Transverse colon (tissue), 4 donors: ENCODE data around the gene ARID4A. TPM values are rescaled to one million over a fixed set of nuclear protein-coding genes. Genes with fewer than 3 reads are reported as not detected.

Experiments used
- DNase-seq: peaks from one replicate; pipeline ENCODE4 v3.0.0-alpha.2; 2019
- H3K27ac ChIP-seq, 4 donors: fragments of 200-600 bp; sonication (generic); 2 replicates each; pipeline ENCODE4 v1.5.1; 2016 to 2018; ENCODE audit warnings: inconsistent platforms in 4 of 4
- H3K27me3 ChIP-seq: fragments of 200-600 bp; sonication (generic); 2 replicates; pipeline ENCODE4 v1.5.1; 2017; ENCODE audit warnings: inconsistent platforms
- H3K36me3 ChIP-seq, 4 donors: fragments of 200-600 bp; sonication (generic); 2 replicates each; pipeline ENCODE4 v1.5.1; 2017 to 2019; ENCODE audit warnings: inconsistent platforms in 4 of 4
- H3K4me1 ChIP-seq, 4 donors: fragments of 200-600 bp; sonication (generic); 2 replicates each; pipeline ENCODE4 v1.5.1; 2017 to 2020; ENCODE audit warnings: inconsistent platforms in 4 of 4
- H3K4me3 ChIP-seq, 4 donors: fragments of 200-600 bp; sonication (generic); 1 replicate in 1 of 4; 2 replicates in 3 of 4; pipeline versions ENCODE4 v1.5.1 to v1.6.1; 2017 to 2019; ENCODE audit warnings: inconsistent platforms in 4 of 4
- H3K9me3 ChIP-seq, 2 donors: fragments of 200-600 bp; sonication (generic); 2 replicates each; pipeline ENCODE4 v1.5.1; 2017 to 2019; ENCODE audit warnings: inconsistent platforms in 2 of 2
- EP300 ChIP-seq: sonication (generic); formaldehyde crosslinking; IDR thresholded peaks from one replicate; pipeline ENCODE4 v1.6.1; 2017; ENCODE audit warnings: antibody characterized with exemption, low read depth
- POLR2A ChIP-seq: fragments of 450-650 bp; IDR thresholded peaks from one replicate; pipeline ENCODE4 v1.6.1; 2016; ENCODE audit warnings: antibody characterized with exemption, mild to moderate bottlenecking, moderate library complexity
- POLR2AphosphoS5 ChIP-seq, 3 donors: sonication (generic); formaldehyde crosslinking; IDR thresholded peaks; one replicate each; pipeline ENCODE4 v1.6.1; 2016; ENCODE audit warnings: antibody characterized with exemption in 3 of 3
- WGBS, 2 donors: methylation state at CpG; one replicate each; pipeline ENCODE4 v1.1.5; 2018; ENCODE audit warnings: low coverage in 1 of 2; 5-methylcytosine and 5-hydroxymethylcytosine counted together
- in situ Hi-C, 4 donors: fragments of 200-750 bp; cut with MboI; loops; one replicate each; pipeline versions ENCODE4 v1.15.0 to v1.15.1; 2017; ENCODE audit warnings: low sequenced_read_pairs in 3 of 4, low pct_ligation_motif_present in 1 of 4, low pct_unique_long_range_greater_than_20kb in 1 of 4
- intact Hi-C: fragments of 100-400 bp; cut with DNase I; formaldehyde crosslinking; loops from one replicate; pipeline ENCODE4 v1.15.1; 2023; ENCODE audit warnings: low total_unique reads
- total RNA-seq, 4 donors: library from RNA; depleted of rRNA; stranded (reverse); fragments of >200 nt; gene quantifications; one replicate each; pipeline ENCODE4 v1.1.0, GENCODE V29; 2016
- TF ChIP-seq, protein P1 (sequence below), 5 experiments: fragments of 200-600 bp in 3 of 5; fragments of 450-650 bp in 2 of 5; sonication (generic) in 3 of 5; IDR thresholded peaks; 1 replicate in 2 of 5; 2 replicates in 3 of 5; pipeline ENCODE4 v1.5.1; 2016 to 2017; ENCODE audit warnings: antibody characterized with exemption in 5 of 5, inconsistent platforms in 3 of 5, mild to moderate bottlenecking in 2 of 5, moderate library complexity in 1 of 5

ARID4A gene
- total RNA-seq, 4 donors from 2014 or later, result 20.6 to 46.4 (median 22.6) TPM

- Histone ChIP-seq H3K36me3 (peaks cover 0 to 35% (median 9%) of the 10 kb centered on the region in 4 donors), H3K27me3 (no peaks in the 10 kb centered on the region), H3K4me3 (no peak overlapping the region), H3K4me1 (no peaks in the 10 kb centered on the region), H3K9me3 (no peaks in the 10 kb centered on the region), H3K27ac (no peak overlapping the region)
- intact Hi-C loops (no loop called here), in situ Hi-C loops (no loop called here)
- TF ChIP-seq POLR2AphosphoS5 (IDR thresholded peaks at IDR 0.05) (no peak), EP300 (no peak), POLR2A (no peak)
- TF ChIP-seq, protein P1, sequence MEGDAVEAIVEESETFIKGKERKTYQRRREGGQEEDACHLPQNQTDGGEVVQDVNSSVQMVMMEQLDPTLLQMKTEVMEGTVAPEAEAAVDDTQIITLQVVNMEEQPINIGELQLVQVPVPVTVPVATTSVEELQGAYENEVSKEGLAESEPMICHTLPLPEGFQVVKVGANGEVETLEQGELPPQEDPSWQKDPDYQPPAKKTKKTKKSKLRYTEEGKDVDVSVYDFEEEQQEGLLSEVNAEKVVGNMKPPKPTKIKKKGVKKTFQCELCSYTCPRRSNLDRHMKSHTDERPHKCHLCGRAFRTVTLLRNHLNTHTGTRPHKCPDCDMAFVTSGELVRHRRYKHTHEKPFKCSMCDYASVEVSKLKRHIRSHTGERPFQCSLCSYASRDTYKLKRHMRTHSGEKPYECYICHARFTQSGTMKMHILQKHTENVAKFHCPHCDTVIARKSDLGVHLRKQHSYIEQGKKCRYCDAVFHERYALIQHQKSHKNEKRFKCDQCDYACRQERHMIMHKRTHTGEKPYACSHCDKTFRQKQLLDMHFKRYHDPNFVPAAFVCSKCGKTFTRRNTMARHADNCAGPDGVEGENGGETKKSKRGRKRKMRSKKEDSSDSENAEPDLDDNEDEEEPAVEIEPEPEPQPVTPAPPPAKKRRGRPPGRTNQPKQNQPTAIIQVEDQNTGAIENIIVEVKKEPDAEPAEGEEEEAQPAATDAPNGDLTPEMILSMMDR (IDR thresholded peaks at IDR 0.05), result no peak
- DNase-seq, result no peak
Measured at GRCh38 chr14:58376791-58377190, 78.4 kb downstream of the ARID4A start.

- Histone ChIP-seq H3K27me3 (no peaks in the 10 kb centered on the region), H3K4me1 (peaks cover 0 to 6% (median 4%) of the 10 kb centered on the region in 4 donors), H3K27ac (no peak overlapping the region), H3K36me3 (no peaks in the 10 kb centered on the region), H3K9me3 (no peaks in the 10 kb centered on the region), H3K4me3 (no peak overlapping the region)
- in situ Hi-C loops (no loop called here), intact Hi-C loops (no loop called here)
- no peak for TF ChIP-seq POLR2AphosphoS5 (IDR thresholded peaks at IDR 0.05)
- TF ChIP-seq, protein P1 (IDR thresholded peaks at IDR 0.05), result no peak
- no peak for TF ChIP-seq EP300
- TF ChIP-seq POLR2A, result no peak
- no peak for DNase-seq
- 78 to 83% methylated on average over 2 of the region's 2 CpGs for WGBS, 2 donors
Measured at GRCh38 chr14:58390830-58391229, 92.5 kb downstream of the ARID4A start.

GRCh38 chr14:58395562-58395811 is 97.1 kb downstream of the ARID4A start:
- in situ Hi-C loops (no loop called here), intact Hi-C loops (no loop called here)

DNA sequence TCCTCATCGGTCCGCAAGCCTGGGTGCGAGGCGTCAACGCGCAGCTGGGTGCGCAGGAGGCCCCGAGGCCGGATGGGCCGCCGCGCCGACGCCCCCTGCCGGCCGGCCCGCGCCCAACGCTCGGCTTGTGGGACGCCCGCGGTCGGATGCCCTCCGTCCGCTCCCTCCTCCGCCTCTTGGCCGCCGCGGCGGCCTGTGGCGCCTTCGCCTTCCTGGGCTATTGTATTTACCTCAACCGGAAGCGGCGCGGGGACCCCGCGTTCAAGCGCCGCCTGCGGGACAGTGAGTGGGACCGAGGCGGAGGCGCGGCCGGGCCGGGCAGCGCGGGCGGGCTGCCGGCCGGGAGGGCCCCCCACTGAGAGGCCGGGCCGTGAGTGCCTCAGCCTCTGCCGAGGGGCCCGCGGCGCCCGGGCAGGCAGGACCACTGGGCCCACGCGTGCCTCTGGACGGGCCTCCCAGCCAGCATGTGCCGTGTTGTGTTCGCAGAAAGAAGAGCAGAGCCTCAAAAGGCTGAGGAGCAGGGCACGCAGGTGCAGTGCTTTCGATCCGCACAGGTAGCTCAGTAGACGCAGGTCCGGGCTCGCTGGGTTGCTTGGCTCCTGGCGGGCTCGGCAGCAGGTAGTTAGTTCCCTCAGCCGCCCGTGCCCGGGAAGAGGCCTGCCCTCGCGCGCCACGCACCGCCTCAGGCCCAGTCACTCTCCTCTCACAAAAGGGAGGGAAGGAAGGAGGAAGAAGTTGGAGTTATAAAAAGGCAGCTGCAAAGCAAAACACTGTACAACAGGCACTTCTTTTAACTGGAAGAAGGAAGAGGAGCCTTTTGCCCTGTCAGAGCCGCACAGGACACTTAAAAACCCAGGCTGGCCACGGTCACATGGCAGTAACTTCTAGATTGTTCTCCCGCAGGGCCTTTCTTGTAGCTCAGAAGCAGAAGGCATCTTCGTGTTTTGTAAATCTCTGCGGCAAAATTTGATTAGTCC is 97.7 kb downstream of the ARID4A start, which contains the start of gene TOMM20L:
TSS of gene TOMM20L (plus strand) at position 119 of the 977 bp plus-strand sequence. CDS start at position 147, 28 bp downstream.
- Histone ChIP-seq H3K4me1 (peaks cover 0 to 15% (median 4%) of the 10 kb centered on the region in 4 donors), H3K9me3 (no peaks in the 10 kb centered on the region), H3K36me3 (no peaks in the 10 kb centered on the region), H3K4me3 (peak within 1 kb of the TSS; percentile 30 to 70 (median 59)), H3K27me3 (no peaks in the 10 kb centered on the region), H3K27ac (peak within 1 kb of the TSS; percentile 80 to 88 (median 86))
- TF ChIP-seq POLR2A (peak; percentile 47), EP300 (no peak), POLR2AphosphoS5 (IDR thresholded peaks at IDR 0.05) (no peak)
- TF ChIP-seq, protein P1 (IDR thresholded peaks at IDR 0.05), result peak in 4 of 5 experiments; percentile 66 to 89 (median 84)
- intact Hi-C loops (no loop called here), in situ Hi-C loops (no loop called here)
- peak; percentile 80 for DNase-seq
- WGBS, 2 donors, result 19% methylated on average over 40 of the region's 86 CpGs; no CpG with 5 or more reads in 1 of the 2 donors

More at GRCh38 chr14:58395562-58395811, 97.1 kb downstream of the ARID4A start:
- Histone ChIP-seq H3K9me3 (no peaks in the 10 kb centered on the region), H3K27ac (peak overlapping the region; percentile 80 to 88 (median 86)), H3K27me3 (no peaks in the 10 kb centered on the region), H3K4me1 (peaks cover 0 to 15% (median 4%) of the 10 kb centered on the region in 4 donors), H3K4me3 (peak overlapping the region; percentile 1 to 70 (median 59)), H3K36me3 (no peaks in the 10 kb centered on the region)
- no peak for DNase-seq
- 0 to 10% methylated on average over 1 to 10 of the region's 10 CpGs for WGBS, 2 donors
- no peak for TF ChIP-seq POLR2AphosphoS5 (IDR thresholded peaks at IDR 0.05)
- TF ChIP-seq, protein P1 (IDR thresholded peaks at IDR 0.05), result peak in 1 of 5 experiments; percentile 22
